IPS DF 6.9 (cell line): ENCODE data around the gene PRMT1.

Experiments
- DNase-seq: peaks from one replicate; pipeline ENCODE4 v3.0.0-alpha.2; 2013; ENCODE audit warnings: low read depth, low spot score
- H3K27ac ChIP-seq: one replicate; pipeline ENCODE4 v1.5.1; 2013; ENCODE audit warnings: low read length, control low read depth
- H3K27me3 ChIP-seq: 2 replicates; pipeline ENCODE4 v1.6.1; 2013; ENCODE audit warnings: mild to moderate bottlenecking, low read length; ENCODE audit not compliant: control insufficient read depth, insufficient read depth
- H3K36me3 ChIP-seq: 2 replicates; pipeline ENCODE4 v1.6.1; 2013; ENCODE audit warnings: low read length; ENCODE audit not compliant: control insufficient read depth, insufficient read depth
- H3K4me1 ChIP-seq: 2 replicates; pipeline ENCODE4 v1.6.1; 2013; ENCODE audit warnings: low read length; ENCODE audit not compliant: control insufficient read depth, insufficient read depth
- H3K4me3 ChIP-seq: 2 replicates; pipeline ENCODE4 v1.5.1; 2013; ENCODE audit warnings: mild to moderate bottlenecking, low read length
- H3K9me3 ChIP-seq: 2 replicates; pipeline ENCODE4 v1.6.1; 2013; ENCODE audit warnings: low read length, inconsistent platforms; ENCODE audit not compliant: control insufficient read depth, insufficient read depth
- WGBS: extraction: QIAGEN DNeasy Blood & Tissue Kit; methylation state at CpG from one replicate; pipeline ENCODE4 v1.1.7; 2013; ENCODE audit warnings: mixed read lengths, missing lambda C conversion rate; ENCODE audit not compliant: insufficient read length, insufficient coverage; 5-methylcytosine and 5-hydroxymethylcytosine counted together

PRMT1 gene

DNA sequence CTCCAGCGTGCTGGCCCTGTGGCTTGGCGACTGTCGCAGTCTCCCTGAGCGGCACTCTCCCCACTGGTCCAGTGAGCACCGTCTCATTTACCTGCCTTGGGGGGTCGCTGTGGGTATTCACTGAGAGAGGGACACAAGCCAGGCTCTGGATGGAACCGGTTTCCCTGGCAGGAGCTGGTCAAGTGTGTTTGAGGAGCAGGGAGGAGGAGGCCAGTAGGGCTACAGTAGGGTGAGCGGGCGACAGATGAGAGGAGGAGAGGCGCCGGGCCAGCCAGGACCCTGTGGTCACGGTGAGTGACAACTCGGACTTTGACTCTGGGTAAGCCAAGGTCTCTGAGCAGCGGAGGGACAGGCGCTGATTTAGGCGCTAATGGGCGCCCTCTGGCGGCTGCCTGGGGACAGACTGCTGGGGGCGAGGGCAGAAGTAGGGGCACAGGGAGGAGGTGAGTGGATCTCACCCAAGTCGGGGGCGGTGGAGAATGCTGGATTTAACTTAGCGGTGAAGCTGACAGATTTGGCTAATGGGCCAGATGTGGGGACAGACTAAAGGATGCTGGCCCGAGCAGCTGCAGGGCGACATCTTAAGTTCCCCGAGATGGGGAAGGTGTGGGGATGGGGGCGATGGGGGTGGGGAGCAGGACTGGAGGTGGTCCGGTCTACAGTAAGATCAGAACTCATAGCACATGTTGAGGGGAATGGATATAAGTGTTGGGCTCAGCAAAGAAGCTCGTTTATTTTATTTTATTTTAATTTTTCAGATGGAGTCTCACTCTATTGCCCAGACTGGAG is 4.7 kb upstream of the PRMT1 start:
- Histone ChIP-seq H3K4me3 (no peak overlapping the region), H3K4me1 (peaks cover 2% of the 10 kb centered on the region; the same call in 1 of the 2 replicates), H3K9me3 (no peaks in the 10 kb centered on the region), H3K27me3 (no peaks in the 10 kb centered on the region), H3K27ac (no peak overlapping the region), H3K36me3 (peaks cover 12% of the 10 kb centered on the region)
- DNase-seq, result no peak
- no CpG with 5 or more reads among the region's 28 CpGs for WGBS

GRCh38 chr19:49676136-49676783 is 811 bp upstream of the PRMT1 start:
- DNase-seq, result no peak
- H3K27ac ChIP-seq, result peak overlapping the region; percentile 61
- H3K4me1 ChIP-seq, result peaks cover 8% of the 10 kb centered on the region
- H3K9me3 ChIP-seq, result no peaks in the 10 kb centered on the region
- no CpG with 5 or more reads among the region's 27 CpGs for WGBS
- H3K4me3 ChIP-seq, result peak overlapping the region; percentile 69; the same call in 1 of the 2 replicates
- H3K36me3 ChIP-seq, result peaks cover 3% of the 10 kb centered on the region; the same call in 1 of the 2 replicates
- H3K27me3 ChIP-seq, result no peaks in the 10 kb centered on the region

DNA sequence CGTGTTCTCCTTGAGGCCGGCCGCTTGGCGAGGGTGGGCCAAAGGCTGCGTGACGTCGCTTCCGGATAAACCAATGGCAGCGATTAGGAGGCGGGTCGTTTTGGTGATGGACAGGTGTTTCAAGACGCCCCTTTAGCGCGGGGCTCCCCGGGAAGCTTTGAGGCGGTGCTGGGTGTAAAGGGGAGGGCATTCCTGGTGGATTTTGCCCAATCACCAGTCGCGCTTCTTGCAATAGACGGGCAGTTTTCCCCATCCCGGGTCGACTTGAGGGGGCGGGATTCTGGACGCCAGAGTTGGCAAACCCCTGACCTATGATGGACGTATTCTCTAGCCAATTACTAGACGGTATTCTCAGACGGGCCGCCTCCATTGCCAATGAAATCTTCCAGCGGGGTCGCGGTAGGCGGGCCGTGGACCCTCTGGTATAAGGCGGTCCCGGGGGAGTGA is 264 bp upstream of the PRMT1 start:
- DNase-seq, result peak; percentile 100
- Histone ChIP-seq H3K27ac (no peak overlapping the region), H3K27me3 (no peaks in the 10 kb centered on the region), H3K9me3 (no peaks in the 10 kb centered on the region), H3K4me1 (peaks cover 6% of the 10 kb centered on the region; the same call in 1 of the 2 replicates), H3K36me3 (peaks cover 5% of the 10 kb centered on the region; the same call in 1 of the 2 replicates), H3K4me3 (peak overlapping the region; percentile 95; the same call in 1 of the 2 replicates)
- WGBS, result no CpG with 5 or more reads among the region's 34 CpGs

- peak overlapping the region; percentile 95 for H3K4me3 ChIP-seq
- H3K27ac ChIP-seq, result no peak overlapping the region
- H3K27me3 ChIP-seq, result no peaks in the 10 kb centered on the region
- H3K4me1 ChIP-seq, result peaks cover 6% of the 10 kb centered on the region; the same call in 1 of the 2 replicates
- no CpG with 5 or more reads among the region's 21 CpGs for WGBS
- H3K9me3 ChIP-seq, result no peaks in the 10 kb centered on the region
- peaks cover 13% of the 10 kb centered on the region; the same call in 1 of the 2 replicates for H3K36me3 ChIP-seq
- DNase-seq, result no peak
Observed at GRCh38 chr19:49677901-49678674, 1.0 kb downstream of the PRMT1 start.

- Histone ChIP-seq H3K36me3 (peaks cover 19% of the 10 kb centered on the region), H3K9me3 (no peaks in the 10 kb centered on the region), H3K4me3 (no peak overlapping the region), H3K27me3 (no peaks in the 10 kb centered on the region), H3K27ac (no peak overlapping the region), H3K4me1 (peaks cover 6% of the 10 kb centered on the region; the same call in 1 of the 2 replicates)
- WGBS, result no CpG with 5 or more reads among the region's 12 CpGs
- no peak for DNase-seq
Observed at GRCh38 chr19:49678985-49679770, 2.1 kb downstream of the PRMT1 start.

GRCh38 chr19:49679771-49680413 is 2.8 kb downstream of the PRMT1 start:
- WGBS, result no CpG with 5 or more reads among the region's 10 CpGs
- DNase-seq, result no peak
- Histone ChIP-seq H3K36me3 (peaks cover 25% of the 10 kb centered on the region), H3K27ac (no peak overlapping the region), H3K27me3 (no peaks in the 10 kb centered on the region), H3K9me3 (no peaks in the 10 kb centered on the region), H3K4me3 (no peak overlapping the region), H3K4me1 (peaks cover 6% of the 10 kb centered on the region; the same call in 1 of the 2 replicates)

DNA sequence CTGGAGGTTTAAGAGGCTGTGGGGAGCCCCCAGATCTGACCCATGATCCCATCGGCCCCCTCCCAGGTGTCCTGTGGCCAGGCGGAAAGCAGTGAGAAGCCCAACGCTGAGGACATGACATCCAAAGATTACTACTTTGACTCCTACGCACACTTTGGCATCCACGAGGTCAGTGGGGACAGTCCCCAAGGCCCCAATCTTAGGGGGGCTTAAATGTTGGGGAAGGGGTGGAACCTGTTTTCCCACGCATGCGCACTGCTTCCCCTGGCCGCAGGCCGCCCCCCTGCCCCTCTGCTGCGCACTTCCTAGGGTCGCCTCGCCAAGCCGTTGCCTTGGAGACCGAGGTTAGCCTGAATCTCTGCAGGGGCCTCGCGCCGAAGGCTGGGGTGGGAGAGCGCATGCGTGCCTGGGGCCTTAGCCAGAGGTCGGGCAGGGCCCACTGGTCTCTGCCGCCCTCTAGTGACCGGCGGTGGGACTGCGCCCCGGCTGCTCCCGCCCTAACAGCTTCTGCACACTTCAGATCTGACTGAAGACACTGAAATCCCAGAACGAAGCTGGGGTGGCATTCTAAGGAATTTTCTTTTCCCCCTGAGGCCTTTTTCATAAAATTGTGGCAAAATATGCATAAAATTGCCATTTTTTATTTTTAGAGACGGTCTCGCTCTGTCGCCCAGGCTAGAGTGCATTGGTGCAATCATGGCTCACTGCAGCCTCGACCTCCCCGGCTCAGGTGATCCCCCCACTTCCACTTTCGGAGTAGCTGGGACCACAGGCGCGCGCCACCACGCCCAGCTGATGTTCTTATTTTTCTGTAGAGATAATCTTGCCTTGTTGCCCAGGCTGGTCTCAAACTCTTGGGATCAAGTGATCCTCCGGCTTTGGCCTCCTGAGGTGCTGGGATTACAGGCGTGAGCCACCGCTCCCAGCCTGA is 3.6 kb downstream of the PRMT1 start:
- no peak overlapping the region for H3K27ac ChIP-seq
- H3K4me3 ChIP-seq, result no peak overlapping the region
- DNase-seq, result no peak
- no CpG with 5 or more reads among the region's 40 CpGs for WGBS
- H3K4me1 ChIP-seq, result peaks cover 6% of the 10 kb centered on the region; the same call in 1 of the 2 replicates
- no peaks in the 10 kb centered on the region for H3K9me3 ChIP-seq
- H3K27me3 ChIP-seq, result no peaks in the 10 kb centered on the region
- H3K36me3 ChIP-seq, result peaks cover 31% of the 10 kb centered on the region

DNA sequence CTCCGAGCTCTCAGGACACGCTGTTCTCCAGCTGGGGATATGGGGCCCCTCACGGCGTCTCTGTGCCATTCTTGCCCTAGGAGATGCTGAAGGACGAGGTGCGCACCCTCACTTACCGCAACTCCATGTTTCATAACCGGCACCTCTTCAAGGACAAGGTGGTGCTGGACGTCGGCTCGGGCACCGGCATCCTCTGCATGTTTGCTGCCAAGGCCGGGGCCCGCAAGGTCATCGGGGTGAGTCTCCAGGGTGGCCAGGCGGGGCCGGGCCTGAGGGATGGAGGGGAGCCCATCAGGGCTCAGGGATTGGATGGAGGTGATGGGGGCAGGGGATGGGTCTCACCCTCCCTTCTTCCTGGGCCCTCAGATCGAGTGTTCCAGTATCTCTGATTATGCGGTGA is 4.8 kb downstream of the PRMT1 start:
- no CpG with 5 or more reads among the region's 19 CpGs for WGBS

DNA sequence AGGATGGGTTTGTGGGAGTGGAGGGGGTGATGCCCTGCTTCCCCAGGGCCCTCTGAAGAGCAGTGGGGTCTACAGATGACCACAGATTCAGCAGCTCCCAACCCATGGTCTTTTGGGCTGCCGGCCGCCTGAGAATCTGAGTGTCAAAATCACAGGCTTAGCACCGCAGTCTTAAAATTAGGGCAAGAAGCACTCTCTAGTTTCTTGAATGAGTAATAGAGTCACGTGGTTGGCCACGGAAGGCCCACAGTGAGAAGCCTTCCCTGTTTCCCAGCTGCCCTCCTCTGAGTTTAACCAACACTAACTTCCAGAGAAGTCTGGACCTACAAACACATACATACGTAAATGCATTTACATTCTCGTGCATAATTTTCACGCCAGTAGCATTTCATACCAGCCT is 5.2 kb downstream of the PRMT1 start:
- Histone ChIP-seq H3K4me3 (no peak overlapping the region), H3K27ac (no peak overlapping the region), H3K36me3 (peaks cover 41% of the 10 kb centered on the region), H3K9me3 (no peaks in the 10 kb centered on the region), H3K27me3 (no peaks in the 10 kb centered on the region), H3K4me1 (peaks cover 6% of the 10 kb centered on the region; the same call in 1 of the 2 replicates)
- DNase-seq, result no peak
- no CpG with 5 or more reads among the region's 8 CpGs for WGBS

More for the DNA sequence above, 4.8 kb downstream of the PRMT1 start:
- Histone ChIP-seq H3K27me3 (no peaks in the 10 kb centered on the region), H3K27ac (no peak overlapping the region), H3K36me3 (peaks cover 39% of the 10 kb centered on the region), H3K4me3 (no peak overlapping the region), H3K9me3 (no peaks in the 10 kb centered on the region), H3K4me1 (peaks cover 6% of the 10 kb centered on the region; the same call in 1 of the 2 replicates)
- no peak for DNase-seq
